C4-2B (cell line): ENCODE data around the gene TRIM37.

Experiments
- ZFX ChIP-seq: fragments of 450-650 bp; IDR thresholded peaks from 2 replicates; pipeline ENCODE4 v1.6.1; 2017
- TF ChIP-seq, protein P1 (sequence below): fragments of 450-650 bp; conservative IDR thresholded peaks from 2 replicates; pipeline ENCODE4 v1.5.1; 2017; ENCODE audit warnings: mild to moderate bottlenecking

DNA sequence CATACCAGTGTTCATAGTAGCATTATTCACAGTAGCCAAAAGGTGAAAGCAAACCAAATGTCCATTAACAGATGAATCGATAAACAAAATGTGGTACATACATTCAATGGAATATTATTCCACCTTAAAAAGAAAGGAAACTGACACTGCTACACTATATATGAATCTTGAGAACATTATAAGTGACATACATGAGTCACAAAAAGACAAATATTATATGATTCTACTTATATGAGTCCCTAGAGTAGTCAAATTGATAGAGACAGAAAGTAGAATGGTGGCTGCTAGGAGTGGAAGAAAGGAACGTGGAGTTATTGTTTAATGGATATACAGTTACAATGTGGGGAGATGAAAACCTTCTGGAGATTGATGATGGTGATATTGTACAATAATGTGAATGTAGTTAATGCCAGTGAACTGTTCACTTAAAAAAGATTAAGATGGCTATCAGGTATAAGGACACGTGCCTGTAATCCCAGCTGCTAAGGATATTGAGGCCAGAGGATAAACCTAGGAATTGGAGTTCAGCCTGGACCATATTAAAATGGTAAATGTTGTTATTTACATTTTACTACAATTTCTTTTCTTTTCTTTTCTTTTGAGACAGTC is 20.2 kb upstream of the TRIM37 start:
- TF ChIP-seq, protein P1, sequence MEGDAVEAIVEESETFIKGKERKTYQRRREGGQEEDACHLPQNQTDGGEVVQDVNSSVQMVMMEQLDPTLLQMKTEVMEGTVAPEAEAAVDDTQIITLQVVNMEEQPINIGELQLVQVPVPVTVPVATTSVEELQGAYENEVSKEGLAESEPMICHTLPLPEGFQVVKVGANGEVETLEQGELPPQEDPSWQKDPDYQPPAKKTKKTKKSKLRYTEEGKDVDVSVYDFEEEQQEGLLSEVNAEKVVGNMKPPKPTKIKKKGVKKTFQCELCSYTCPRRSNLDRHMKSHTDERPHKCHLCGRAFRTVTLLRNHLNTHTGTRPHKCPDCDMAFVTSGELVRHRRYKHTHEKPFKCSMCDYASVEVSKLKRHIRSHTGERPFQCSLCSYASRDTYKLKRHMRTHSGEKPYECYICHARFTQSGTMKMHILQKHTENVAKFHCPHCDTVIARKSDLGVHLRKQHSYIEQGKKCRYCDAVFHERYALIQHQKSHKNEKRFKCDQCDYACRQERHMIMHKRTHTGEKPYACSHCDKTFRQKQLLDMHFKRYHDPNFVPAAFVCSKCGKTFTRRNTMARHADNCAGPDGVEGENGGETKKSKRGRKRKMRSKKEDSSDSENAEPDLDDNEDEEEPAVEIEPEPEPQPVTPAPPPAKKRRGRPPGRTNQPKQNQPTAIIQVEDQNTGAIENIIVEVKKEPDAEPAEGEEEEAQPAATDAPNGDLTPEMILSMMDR = no peak
- TF ChIP-seq ZFX = no peak
